Measurements from ENCODE around the gene MSX1. TPM values are rescaled to one million over a fixed set of nuclear protein-coding genes. Genes with fewer than 3 reads are reported as not detected.

MSX1 gene
- total and polyA plus RNA-seq, 2 experiments from 2014 or later = 0.61 TPM; not detected in 1

- Mint-ChIP-seq H3K4me3 (no peak overlapping the region), H3K9me3 (no peaks in the 10 kb centered on the region), H3K4me1 (peaks cover 16% of the 10 kb centered on the region), H3K36me3 (ENCODE audit: low read depth) (no peaks in the 10 kb centered on the region), H3K27ac (no peak overlapping the region), H3K27me3 (ENCODE audit: insufficient read depth, low read depth, poor library complexity) (peaks cover 15% of the 10 kb centered on the region)
- Histone ChIP-seq H3F3A (replicated peaks; ENCODE audit: low read depth) (no peaks in the 10 kb centered on the region), H3K9me2 (ENCODE audit: insufficient read depth) (no peaks in the 10 kb centered on the region), H3K27me3 (ENCODE audit: insufficient read depth) (peaks cover 80% of the 10 kb centered on the region), H3K79me2 (replicated peaks; ENCODE audit: insufficient read depth) (no peaks in the 10 kb centered on the region), H3K36me3 (ENCODE audit: insufficient read depth) (no peaks in the 10 kb centered on the region), H3K4me2 (no peak overlapping the region), H3K4me1 (ENCODE audit: insufficient read depth) (peaks cover 17% of the 10 kb centered on the region), H3K27ac (ENCODE audit: low read depth) (no peak overlapping the region), H2AFZ (no peak overlapping the region), H3K4me3 (no peak overlapping the region), H4K20me1 (replicated peaks; ENCODE audit: insufficient read depth) (peaks cover 9% of the 10 kb centered on the region)
- no peak for TF ChIP-seq EZH2phosphoT487 (IDR thresholded peaks at IDR 0.05; ENCODE audit: unreplicated experiment)
- no peak for TF ChIP-seq CTCF (conservative IDR thresholded peaks at IDR 0.05; ENCODE audit: low read depth in 2 of 2)
- TF ChIP-seq ETS1 (IDR thresholded peaks at IDR 0.05) = no peak
- TF ChIP-seq NANOG (IDR thresholded peaks at IDR 0.05; ENCODE audit: borderline replicate concordance) = no peak
- TF ChIP-seq JUNB (IDR thresholded peaks at IDR 0.05; ENCODE audit: unreplicated experiment) = no peak
- TF ChIP-seq ZNF462 (CRISPR knock-in tag; IDR thresholded peaks at IDR 0.05) = no peak
- no peak for TF ChIP-seq ZNF114 (CRISPR knock-in tag; IDR thresholded peaks at IDR 0.05)
- no peak for TF ChIP-seq STAT1 (IDR thresholded peaks at IDR 0.05; ENCODE audit: unreplicated experiment)
- TF ChIP-seq CREB1 (CRISPR knock-in tag; IDR thresholded peaks at IDR 0.05; ENCODE audit: low read depth) = no peak
- no peak for TF ChIP-seq REST (IDR thresholded peaks at IDR 0.05; ENCODE audit: unreplicated experiment)
- TF ChIP-seq POLR2AphosphoS5 (IDR thresholded peaks at IDR 0.05; ENCODE audit: low read depth) = no peak
- no peak for TF ChIP-seq EZH2 (IDR thresholded peaks at IDR 0.05; ENCODE audit: low read depth, unreplicated experiment)
- no peak for TF ChIP-seq ZNF331 (CRISPR knock-in tag; IDR thresholded peaks at IDR 0.05; ENCODE audit: low read depth)
- ATAC-seq = no peak
- no peak for DNase-seq (ENCODE audit: low spot score)
Measured at GRCh38 chr4:4876945-4877661, 17.6 kb downstream of the MSX1 start.

Measured in GM23338 (cell line).